ENCODE data around the gene EIPR1.

Gene EIPR1

GRCh38 chr2:3223080-3223923 is 154.3 kb downstream of the EIPR1 start:
- Histone ChIP-seq H3K9ac (ENCODE audit: low read length) (no peak overlapping the region), H2AFZ (ENCODE audit: low read depth, low read length, severe bottlenecking) (no peak overlapping the region), H3K9me2 (replicated peaks; ENCODE audit: insufficient read depth, low read length) (no peaks in the 10 kb centered on the region), H3K79me2 (ENCODE audit: insufficient read depth, low read length) (no peaks in the 10 kb centered on the region), H3K27ac (ENCODE audit: low read depth, low read length) (no peak overlapping the region), H3K9me3 (ENCODE audit: insufficient read depth, low read length) (peaks cover 3% of the 10 kb centered on the region; the same call in 1 of the 2 replicates), H3K36me3 (ENCODE audit: low read length) (no peaks in the 10 kb centered on the region), H3K4me3 (ENCODE audit: insufficient read depth, low read length, poor library complexity, severe bottlenecking) (no peak overlapping the region), H3K27me3 (ENCODE audit: low read length) (no peaks in the 10 kb centered on the region), H3F3A (ENCODE audit: insufficient read depth) (peaks cover 8% of the 10 kb centered on the region; the same call in 1 of the 2 replicates), H4K20me1 (ENCODE audit: low read depth, low read length) (no peaks in the 10 kb centered on the region), H3K4me2 (ENCODE audit: low read depth, low read length, poor library complexity, severe bottlenecking) (no peak overlapping the region)
- TF ChIP-seq, protein P1, sequence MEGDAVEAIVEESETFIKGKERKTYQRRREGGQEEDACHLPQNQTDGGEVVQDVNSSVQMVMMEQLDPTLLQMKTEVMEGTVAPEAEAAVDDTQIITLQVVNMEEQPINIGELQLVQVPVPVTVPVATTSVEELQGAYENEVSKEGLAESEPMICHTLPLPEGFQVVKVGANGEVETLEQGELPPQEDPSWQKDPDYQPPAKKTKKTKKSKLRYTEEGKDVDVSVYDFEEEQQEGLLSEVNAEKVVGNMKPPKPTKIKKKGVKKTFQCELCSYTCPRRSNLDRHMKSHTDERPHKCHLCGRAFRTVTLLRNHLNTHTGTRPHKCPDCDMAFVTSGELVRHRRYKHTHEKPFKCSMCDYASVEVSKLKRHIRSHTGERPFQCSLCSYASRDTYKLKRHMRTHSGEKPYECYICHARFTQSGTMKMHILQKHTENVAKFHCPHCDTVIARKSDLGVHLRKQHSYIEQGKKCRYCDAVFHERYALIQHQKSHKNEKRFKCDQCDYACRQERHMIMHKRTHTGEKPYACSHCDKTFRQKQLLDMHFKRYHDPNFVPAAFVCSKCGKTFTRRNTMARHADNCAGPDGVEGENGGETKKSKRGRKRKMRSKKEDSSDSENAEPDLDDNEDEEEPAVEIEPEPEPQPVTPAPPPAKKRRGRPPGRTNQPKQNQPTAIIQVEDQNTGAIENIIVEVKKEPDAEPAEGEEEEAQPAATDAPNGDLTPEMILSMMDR (IDR thresholded peaks at IDR 0.05; ENCODE audit: insufficient read depth, low read length, poor library complexity, severe bottlenecking) = no peak
- TF ChIP-seq EZH2phosphoT487 (conservative IDR thresholded peaks at IDR 0.05; ENCODE audit: low read length) = no peak

GRCh38 chr2:3222636-3223035 is 155.0 kb downstream of the EIPR1 start:
- TF ChIP-seq, protein P1 (IDR thresholded peaks at IDR 0.05; ENCODE audit: insufficient read depth, low read length, poor library complexity, severe bottlenecking) = no peak
- no peak for TF ChIP-seq EZH2phosphoT487 (conservative IDR thresholded peaks at IDR 0.05; ENCODE audit: low read length)
- Histone ChIP-seq H3K36me3 (ENCODE audit: low read length) (no peaks in the 10 kb centered on the region), H3K27ac (ENCODE audit: low read depth, low read length) (no peak overlapping the region), H3K4me2 (ENCODE audit: low read depth, low read length, poor library complexity, severe bottlenecking) (no peak overlapping the region), H3K9ac (ENCODE audit: low read length) (no peak overlapping the region), H3K9me3 (ENCODE audit: insufficient read depth, low read length) (peaks cover 3% of the 10 kb centered on the region; the same call in 1 of the 2 replicates), H3F3A (ENCODE audit: insufficient read depth) (peaks cover 8% of the 10 kb centered on the region; the same call in 1 of the 2 replicates), H3K9me2 (replicated peaks; ENCODE audit: insufficient read depth, low read length) (no peaks in the 10 kb centered on the region), H3K79me2 (ENCODE audit: insufficient read depth, low read length) (0 out of 2 replicates have a peak, but pooled peaks cover 3% of the 10 kb centered on the region), H4K20me1 (ENCODE audit: low read depth, low read length) (no peaks in the 10 kb centered on the region), H3K27me3 (ENCODE audit: low read length) (no peaks in the 10 kb centered on the region), H3K4me3 (ENCODE audit: insufficient read depth, low read length, poor library complexity, severe bottlenecking) (no peak overlapping the region), H2AFZ (ENCODE audit: low read depth, low read length, severe bottlenecking) (no peak overlapping the region)

- Histone ChIP-seq H2AFZ (ENCODE audit: low read depth, low read length, severe bottlenecking) (no peak overlapping the region), H3K27ac (ENCODE audit: low read depth, low read length) (no peak overlapping the region), H3K4me3 (ENCODE audit: insufficient read depth, low read length, poor library complexity, severe bottlenecking) (no peak overlapping the region), H3K27me3 (ENCODE audit: low read length) (no peaks in the 10 kb centered on the region), H3F3A (ENCODE audit: insufficient read depth) (peaks cover 8% of the 10 kb centered on the region; the same call in 1 of the 2 replicates), H4K20me1 (ENCODE audit: low read depth, low read length) (no peaks in the 10 kb centered on the region), H3K9ac (ENCODE audit: low read length) (no peak overlapping the region), H3K4me2 (ENCODE audit: low read depth, low read length, poor library complexity, severe bottlenecking) (no peak overlapping the region), H3K36me3 (ENCODE audit: low read length) (no peaks in the 10 kb centered on the region), H3K9me2 (replicated peaks; ENCODE audit: insufficient read depth, low read length) (no peaks in the 10 kb centered on the region), H3K79me2 (ENCODE audit: insufficient read depth, low read length) (0 out of 2 replicates have a peak, but pooled peaks cover 14% of the 10 kb centered on the region), H3K9me3 (ENCODE audit: insufficient read depth, low read length) (peaks cover 3% of the 10 kb centered on the region; the same call in 1 of the 2 replicates)
- no peak for TF ChIP-seq EZH2phosphoT487 (conservative IDR thresholded peaks at IDR 0.05; ENCODE audit: low read length)
- TF ChIP-seq, protein P1 (IDR thresholded peaks at IDR 0.05; ENCODE audit: insufficient read depth, low read length, poor library complexity, severe bottlenecking) = no peak
These were observed 158.1 kb downstream of the EIPR1 start for GRCh38 chr2:3219536-3219935.
